ENCODE data around the gene RIT1.

RIT1 gene

GRCh38 chr1:155951753-155952504 lies 40.8 kb upstream of the RIT1 start:
- H3K4me3 ChIP-seq (ENCODE audit: low read depth, low read length): no peak overlapping the region
- TF ChIP-seq POLR2A (IDR thresholded peaks at IDR 0.05; ENCODE audit: extremely low read depth, insufficient read length) (peak; percentile 19), MAX (IDR thresholded peaks at IDR 0.05; ENCODE audit: low read depth, low read length) (no peak)
- DNase-seq (ENCODE audit: low read depth): no peak

GRCh38 chr1:155950829-155951228 lies 39.7 kb upstream of the RIT1 start:
- TF ChIP-seq MAX (IDR thresholded peaks at IDR 0.05; ENCODE audit: low read depth, low read length) (no peak), POLR2A (IDR thresholded peaks at IDR 0.05; ENCODE audit: extremely low read depth, insufficient read length) (no peak), CTCF (IDR thresholded peaks at IDR 0.05; ENCODE audit: low read depth, low read length) (no peak), MYC (IDR thresholded peaks at IDR 0.05; ENCODE audit: low read depth, low read length) (no peak)
- no peak overlapping the region for H3K4me3 ChIP-seq (ENCODE audit: low read depth, low read length)
- no peak for DNase-seq (ENCODE audit: low read depth)

- TF ChIP-seq MYC (IDR thresholded peaks at IDR 0.05; ENCODE audit: low read depth, low read length) (no peak), POLR2A (IDR thresholded peaks at IDR 0.05; ENCODE audit: extremely low read depth, insufficient read length) (no peak), MAX (IDR thresholded peaks at IDR 0.05; ENCODE audit: low read depth, low read length) (no peak), CTCF (IDR thresholded peaks at IDR 0.05; ENCODE audit: low read depth, low read length) (no peak)
- DNase-seq (ENCODE audit: low read depth): no peak
- no peak overlapping the region for H3K4me3 ChIP-seq (ENCODE audit: low read depth, low read length)
Observed at GRCh38 chr1:155947741-155948140, 36.6 kb upstream of the RIT1 start.

- no peak for TF ChIP-seq CTCF (IDR thresholded peaks at IDR 0.05; ENCODE audit: low read depth, low read length)
- no peak for TF ChIP-seq MAX (IDR thresholded peaks at IDR 0.05; ENCODE audit: low read depth, low read length)
- no peak for TF ChIP-seq MYC (IDR thresholded peaks at IDR 0.05; ENCODE audit: low read depth, low read length)
- no peak for TF ChIP-seq POLR2A (IDR thresholded peaks at IDR 0.05; ENCODE audit: extremely low read depth, insufficient read length)
- no peak overlapping the region for H3K4me3 ChIP-seq (ENCODE audit: low read depth, low read length)
- DNase-seq (ENCODE audit: low read depth): no peak
Observed at GRCh38 chr1:155947292-155947691, 36.1 kb upstream of the RIT1 start.

- TF ChIP-seq CTCF (IDR thresholded peaks at IDR 0.05; ENCODE audit: low read depth, low read length) (no peak), MAX (IDR thresholded peaks at IDR 0.05; ENCODE audit: low read depth, low read length) (no peak), MYC (IDR thresholded peaks at IDR 0.05; ENCODE audit: low read depth, low read length) (no peak), POLR2A (IDR thresholded peaks at IDR 0.05; ENCODE audit: extremely low read depth, insufficient read length) (no peak)
- no peak for DNase-seq (ENCODE audit: low read depth)
- H3K4me3 ChIP-seq (ENCODE audit: low read depth, low read length): no peak overlapping the region
Observed at GRCh38 chr1:155946633-155947219, 35.6 kb upstream of the RIT1 start.

GRCh38 chr1:155944444-155944799 lies 33.3 kb upstream of the RIT1 start:
- TF ChIP-seq MYC (IDR thresholded peaks at IDR 0.05; ENCODE audit: low read depth, low read length) (no peak), POLR2A (IDR thresholded peaks at IDR 0.05; ENCODE audit: extremely low read depth, insufficient read length) (no peak), CTCF (IDR thresholded peaks at IDR 0.05; ENCODE audit: low read depth, low read length) (no peak), MAX (IDR thresholded peaks at IDR 0.05; ENCODE audit: low read depth, low read length) (no peak)
- DNase-seq (ENCODE audit: low read depth): peak; percentile 58
- no peak overlapping the region for H3K4me3 ChIP-seq (ENCODE audit: low read depth, low read length)

Data from NB4 (cell line).